Osteoblast (primary cell): ENCODE data around the gene RABEP1. TPM values are rescaled to one million over a fixed set of nuclear protein-coding genes. Genes with fewer than 3 reads are reported as not detected.
A peak's percentile ranks its signal among the peaks of the same experiment; 100 is the strongest.

Source experiments
- DNase-seq: peaks from one replicate; pipeline ENCODE4 v3.0.0; 2011; ENCODE audit warnings: low spot score, mixed read lengths; ENCODE audit not compliant: insufficient read length; ENCODE audit errors: missing footprints
- H2AFZ ChIP-seq: 2 replicates; pipeline ENCODE4 v1.6.0; 2011; ENCODE audit warnings: mild to moderate bottlenecking, low read length
- H3K27ac ChIP-seq: 2 replicates; pipeline ENCODE4 v1.5.1; 2011; ENCODE audit warnings: mild to moderate bottlenecking, low read depth, low read length, moderate library complexity
- H3K27me3 ChIP-seq: 2 replicates; pipeline ENCODE4 v1.6.0; 2012; ENCODE audit warnings: mild to moderate bottlenecking, control low read depth, inconsistent platforms, low read length, moderate library complexity; ENCODE audit not compliant: insufficient read depth
- H3K36me3 ChIP-seq: 2 replicates; pipeline ENCODE4 v1.5.1; 2011; ENCODE audit warnings: mild to moderate bottlenecking, low read length, control low read depth, moderate library complexity; ENCODE audit not compliant: insufficient read depth
- H3K4me1 ChIP-seq: 2 replicates; pipeline ENCODE4 v1.5.1; 2011; ENCODE audit warnings: mild to moderate bottlenecking, low read length, control low read depth, moderate library complexity; ENCODE audit not compliant: insufficient read depth
- H3K4me2 ChIP-seq: 2 replicates; pipeline ENCODE4 v1.6.0; 2011; ENCODE audit warnings: mild to moderate bottlenecking, low read length; ENCODE audit not compliant: insufficient read depth
- H3K4me3 ChIP-seq: fragments of 200-600 bp; sonication (generic); 3 replicates; pipeline ENCODE4 v1.5.1; 2012; ENCODE audit warnings: mild to moderate bottlenecking, low read length, inconsistent platforms; ENCODE audit not compliant: insufficient read depth
- H3K79me2 ChIP-seq: 2 replicates; pipeline ENCODE4 v1.6.0; 2012; ENCODE audit warnings: mild to moderate bottlenecking, low read length, control low read depth, inconsistent platforms; ENCODE audit not compliant: insufficient read depth
- H3K9me3 ChIP-seq: 2 replicates; pipeline ENCODE4 v1.5.1; 2011; ENCODE audit warnings: low read depth, low read length, control low read depth
- H4K20me1 ChIP-seq: 2 replicates; pipeline ENCODE4 v1.6.0; 2012; ENCODE audit warnings: mild to moderate bottlenecking, low read length, control low read depth; ENCODE audit not compliant: insufficient read depth
- total RNA-seq: library from RNA; depleted of rRNA; stranded (reverse); fragments of >200 nt; gene quantifications from 2 replicates; pipeline ENCODE4 v1.2.3, GENCODE V29; 2012
- TF ChIP-seq, protein P1 (sequence below): IDR thresholded peaks from 2 replicates; pipeline ENCODE4 v1.5.1; 2011; ENCODE audit warnings: mild to moderate bottlenecking, low read depth, low read length, moderate library complexity; ENCODE audit errors: extremely low read depth

Gene RABEP1
- total RNA-seq, 1 donor = 59.4 TPM

GRCh38 chr17:5365831-5366230, 83.7 kb downstream of the RABEP1 start:
- Histone ChIP-seq H3K27me3 (no peaks in the 10 kb centered on the region), H3K79me2 (peaks cover 15% of the 10 kb centered on the region), H3K36me3 (peaks cover 54% of the 10 kb centered on the region), H3K27ac (no peak overlapping the region), H3K4me1 (peaks cover 6% of the 10 kb centered on the region), H3K4me3 (no peak overlapping the region), H3K4me2 (no peak overlapping the region), H4K20me1 (no peaks in the 10 kb centered on the region), H2AFZ (no peak overlapping the region), H3K9me3 (no peaks in the 10 kb centered on the region)
- peak; percentile 73 for DNase-seq
- TF ChIP-seq, protein P1, sequence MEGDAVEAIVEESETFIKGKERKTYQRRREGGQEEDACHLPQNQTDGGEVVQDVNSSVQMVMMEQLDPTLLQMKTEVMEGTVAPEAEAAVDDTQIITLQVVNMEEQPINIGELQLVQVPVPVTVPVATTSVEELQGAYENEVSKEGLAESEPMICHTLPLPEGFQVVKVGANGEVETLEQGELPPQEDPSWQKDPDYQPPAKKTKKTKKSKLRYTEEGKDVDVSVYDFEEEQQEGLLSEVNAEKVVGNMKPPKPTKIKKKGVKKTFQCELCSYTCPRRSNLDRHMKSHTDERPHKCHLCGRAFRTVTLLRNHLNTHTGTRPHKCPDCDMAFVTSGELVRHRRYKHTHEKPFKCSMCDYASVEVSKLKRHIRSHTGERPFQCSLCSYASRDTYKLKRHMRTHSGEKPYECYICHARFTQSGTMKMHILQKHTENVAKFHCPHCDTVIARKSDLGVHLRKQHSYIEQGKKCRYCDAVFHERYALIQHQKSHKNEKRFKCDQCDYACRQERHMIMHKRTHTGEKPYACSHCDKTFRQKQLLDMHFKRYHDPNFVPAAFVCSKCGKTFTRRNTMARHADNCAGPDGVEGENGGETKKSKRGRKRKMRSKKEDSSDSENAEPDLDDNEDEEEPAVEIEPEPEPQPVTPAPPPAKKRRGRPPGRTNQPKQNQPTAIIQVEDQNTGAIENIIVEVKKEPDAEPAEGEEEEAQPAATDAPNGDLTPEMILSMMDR = no peak

DNA sequence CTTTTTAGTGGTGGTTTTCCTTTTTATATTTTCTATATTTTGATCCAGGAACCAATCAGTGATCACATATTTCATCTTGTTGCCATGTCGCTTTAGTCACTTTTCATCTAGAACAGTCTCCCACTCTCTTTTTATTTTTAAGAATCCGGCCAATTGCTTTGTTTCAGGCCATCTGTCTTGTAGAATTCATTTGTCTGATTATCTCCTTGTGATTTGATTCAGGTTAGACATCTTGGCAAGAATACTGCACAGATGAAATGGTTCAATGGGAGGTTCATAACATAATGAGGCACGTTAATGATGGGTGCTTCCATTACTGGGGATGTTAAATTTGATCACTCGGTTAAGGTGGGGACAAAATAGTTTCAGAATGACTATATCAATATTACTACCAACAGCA, 88.3 kb downstream of the RABEP1 start:
- H3K9me3 ChIP-seq = no peaks in the 10 kb centered on the region
- DNase-seq = no peak
- H2AFZ ChIP-seq = no peak overlapping the region
- no peaks in the 10 kb centered on the region for H3K4me1 ChIP-seq
- H3K27ac ChIP-seq = no peak overlapping the region
- H3K36me3 ChIP-seq = peaks cover 56% of the 10 kb centered on the region
- peaks cover 4% of the 10 kb centered on the region for H3K79me2 ChIP-seq
- no peaks in the 10 kb centered on the region for H3K27me3 ChIP-seq
- H4K20me1 ChIP-seq = no peaks in the 10 kb centered on the region
- H3K4me3 ChIP-seq = no peak overlapping the region
- no peak overlapping the region for H3K4me2 ChIP-seq
- TF ChIP-seq, protein P1 = no peak

- H2AFZ ChIP-seq = no peak overlapping the region
- peaks cover 67% of the 10 kb centered on the region for H3K36me3 ChIP-seq
- H3K27ac ChIP-seq = no peak overlapping the region
- H3K27me3 ChIP-seq = no peaks in the 10 kb centered on the region
- H4K20me1 ChIP-seq = no peaks in the 10 kb centered on the region
- no peak overlapping the region for H3K4me2 ChIP-seq
- no peak for DNase-seq
- H3K79me2 ChIP-seq = no peaks in the 10 kb centered on the region
- TF ChIP-seq, protein P1 = no peak
- no peaks in the 10 kb centered on the region for H3K4me1 ChIP-seq
- H3K4me3 ChIP-seq = no peak overlapping the region
- no peaks in the 10 kb centered on the region for H3K9me3 ChIP-seq
Observed at GRCh38 chr17:5373112-5373511, 91.0 kb downstream of the RABEP1 start.

DNA sequence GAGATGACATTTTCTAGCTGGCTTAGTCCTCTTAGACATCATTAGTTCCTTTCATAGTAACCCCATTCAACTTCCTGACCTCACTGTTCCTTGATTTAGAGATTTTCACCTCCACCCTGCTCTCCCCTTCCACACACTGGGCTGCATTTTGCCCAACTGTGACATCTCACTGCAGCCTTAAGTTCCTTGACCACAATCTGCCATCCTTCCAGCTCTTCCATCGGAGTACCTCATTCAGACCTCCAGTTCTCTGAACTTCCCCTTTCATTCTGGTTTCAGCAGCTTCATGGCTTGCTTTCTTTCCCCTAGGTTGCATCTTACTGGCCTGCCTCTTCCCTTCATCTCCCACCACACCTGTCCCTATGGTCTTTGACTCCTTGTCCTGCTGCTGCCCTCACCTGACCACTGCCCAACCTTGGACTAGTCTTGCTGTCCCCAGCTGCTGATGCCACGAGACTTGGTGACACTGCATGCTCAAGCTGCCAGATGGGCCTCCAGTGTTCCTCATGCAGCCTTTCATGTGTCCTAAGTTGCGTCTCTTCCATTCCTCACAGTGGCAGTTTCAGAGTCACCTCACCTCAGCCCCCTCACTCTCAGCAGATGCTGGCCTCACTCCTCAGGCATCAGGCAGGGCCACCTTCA, 96.6 kb downstream of the RABEP1 start:
- Histone ChIP-seq H3K9me3 (no peaks in the 10 kb centered on the region), H2AFZ (no peak overlapping the region), H3K79me2 (no peaks in the 10 kb centered on the region), H3K4me2 (no peak overlapping the region), H3K36me3 (peaks cover 91% of the 10 kb centered on the region), H3K27me3 (no peaks in the 10 kb centered on the region), H3K4me1 (peaks cover 11% of the 10 kb centered on the region), H4K20me1 (peaks cover 8% of the 10 kb centered on the region), H3K27ac (no peak overlapping the region), H3K4me3 (no peak overlapping the region)
- TF ChIP-seq, protein P1 = no peak
- no peak for DNase-seq
